Measurements from ENCODE around the gene SAP130. TPM values are rescaled to one million over a fixed set of nuclear protein-coding genes. Genes with fewer than 3 reads are reported as not detected.

SAP130 gene
- total RNA-seq, 2 donors from 2014 or later, result 21.9 to 55.4 TPM

GRCh38 chr2:127996160-127996559 is 31.7 kb downstream of the SAP130 start:
- Histone ChIP-seq H3K36me3 (peaks cover 0 to 31% of the 10 kb centered on the region in 2 donors), H3K27me3 (replicated peaks; ENCODE audit: insufficient read depth) (no peaks in the 10 kb centered on the region), H3K9me3 (no peaks in the 10 kb centered on the region), H3K4me3 (no peak overlapping the region), H3K4me1 (replicated peaks) (no peaks in the 10 kb centered on the region), H3K27ac (no peak overlapping the region)
- TF ChIP-seq, protein P1, sequence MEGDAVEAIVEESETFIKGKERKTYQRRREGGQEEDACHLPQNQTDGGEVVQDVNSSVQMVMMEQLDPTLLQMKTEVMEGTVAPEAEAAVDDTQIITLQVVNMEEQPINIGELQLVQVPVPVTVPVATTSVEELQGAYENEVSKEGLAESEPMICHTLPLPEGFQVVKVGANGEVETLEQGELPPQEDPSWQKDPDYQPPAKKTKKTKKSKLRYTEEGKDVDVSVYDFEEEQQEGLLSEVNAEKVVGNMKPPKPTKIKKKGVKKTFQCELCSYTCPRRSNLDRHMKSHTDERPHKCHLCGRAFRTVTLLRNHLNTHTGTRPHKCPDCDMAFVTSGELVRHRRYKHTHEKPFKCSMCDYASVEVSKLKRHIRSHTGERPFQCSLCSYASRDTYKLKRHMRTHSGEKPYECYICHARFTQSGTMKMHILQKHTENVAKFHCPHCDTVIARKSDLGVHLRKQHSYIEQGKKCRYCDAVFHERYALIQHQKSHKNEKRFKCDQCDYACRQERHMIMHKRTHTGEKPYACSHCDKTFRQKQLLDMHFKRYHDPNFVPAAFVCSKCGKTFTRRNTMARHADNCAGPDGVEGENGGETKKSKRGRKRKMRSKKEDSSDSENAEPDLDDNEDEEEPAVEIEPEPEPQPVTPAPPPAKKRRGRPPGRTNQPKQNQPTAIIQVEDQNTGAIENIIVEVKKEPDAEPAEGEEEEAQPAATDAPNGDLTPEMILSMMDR (IDR thresholded peaks at IDR 0.05), result no peak
- TF ChIP-seq POLR2A (IDR thresholded peaks at IDR 0.05) (no peak), POLR2AphosphoS5 (IDR thresholded peaks at IDR 0.05) (no peak)
- 88% methylated on average over 9 of the region's 9 CpGs for WGBS
- intact Hi-C loops (cut with DNase I), result no loop called here
- DNase-seq (ENCODE audit: low spot score), result no peak

DNA sequence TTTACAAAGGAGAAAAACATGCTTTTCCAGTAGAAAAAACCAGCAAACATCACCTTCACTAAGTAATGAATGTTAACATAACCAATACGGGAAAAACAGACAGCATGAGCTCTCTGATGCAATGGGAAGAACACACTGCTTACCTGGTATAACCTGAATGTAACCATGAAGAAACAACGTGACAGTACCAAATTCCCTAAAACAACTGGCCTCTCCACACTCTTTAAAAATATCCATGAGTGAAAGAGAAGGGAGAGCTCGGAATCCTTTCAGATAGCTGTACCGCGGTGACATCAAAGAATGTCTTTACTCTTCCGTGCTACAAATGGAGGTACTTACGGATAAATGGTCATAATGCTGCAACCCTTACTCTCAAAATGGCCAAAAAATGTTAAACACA is 32.1 kb downstream of the SAP130 start:
- Histone ChIP-seq H3K27ac (no peak overlapping the region), H3K36me3 (peaks cover 0 to 31% of the 10 kb centered on the region in 2 donors), H3K9me3 (no peaks in the 10 kb centered on the region), H3K4me3 (no peak overlapping the region), H3K4me1 (replicated peaks) (no peaks in the 10 kb centered on the region), H3K27me3 (replicated peaks; ENCODE audit: insufficient read depth) (no peaks in the 10 kb centered on the region)
- TF ChIP-seq POLR2AphosphoS5 (IDR thresholded peaks at IDR 0.05) (no peak), POLR2A (IDR thresholded peaks at IDR 0.05) (no peak)
- TF ChIP-seq, protein P1 (IDR thresholded peaks at IDR 0.05), result no peak
- WGBS, result 95% methylated on average over 7 of the region's 7 CpGs
- DNase-seq (ENCODE audit: low spot score), result no peak
- intact Hi-C loops (cut with DNase I), result no loop called here

GRCh38 chr2:127993659-127994058 is 34.2 kb downstream of the SAP130 start:
- 96% methylated on average over 2 of the region's 2 CpGs for WGBS
- Histone ChIP-seq H3K4me3 (no peak overlapping the region), H3K27ac (no peak overlapping the region), H3K4me1 (replicated peaks) (no peaks in the 10 kb centered on the region), H3K9me3 (no peaks in the 10 kb centered on the region), H3K27me3 (replicated peaks; ENCODE audit: insufficient read depth) (no peaks in the 10 kb centered on the region), H3K36me3 (peaks cover 0 to 12% of the 10 kb centered on the region in 2 donors)
- no peak for DNase-seq (ENCODE audit: low spot score)
- TF ChIP-seq, protein P1 (IDR thresholded peaks at IDR 0.05), result no peak
- TF ChIP-seq POLR2A (IDR thresholded peaks at IDR 0.05), result no peak
- TF ChIP-seq POLR2AphosphoS5 (IDR thresholded peaks at IDR 0.05), result no peak
- intact Hi-C loops (cut with DNase I), result no loop called here

- 94% methylated on average over 5 of the region's 5 CpGs for WGBS
- Histone ChIP-seq H3K4me3 (no peak overlapping the region), H3K4me1 (replicated peaks) (no peaks in the 10 kb centered on the region), H3K36me3 (no peaks in the 10 kb centered on the region), H3K27ac (no peak overlapping the region), H3K27me3 (replicated peaks; ENCODE audit: insufficient read depth) (no peaks in the 10 kb centered on the region), H3K9me3 (no peaks in the 10 kb centered on the region)
- no peak for TF ChIP-seq POLR2A (IDR thresholded peaks at IDR 0.05)
- TF ChIP-seq POLR2AphosphoS5 (IDR thresholded peaks at IDR 0.05), result no peak
- TF ChIP-seq, protein P1 (IDR thresholded peaks at IDR 0.05), result no peak
- intact Hi-C loops (cut with DNase I), result no loop called here
- no peak for DNase-seq (ENCODE audit: low spot score)
Observed at GRCh38 chr2:127991742-127992141, 36.1 kb downstream of the SAP130 start.

DNA sequence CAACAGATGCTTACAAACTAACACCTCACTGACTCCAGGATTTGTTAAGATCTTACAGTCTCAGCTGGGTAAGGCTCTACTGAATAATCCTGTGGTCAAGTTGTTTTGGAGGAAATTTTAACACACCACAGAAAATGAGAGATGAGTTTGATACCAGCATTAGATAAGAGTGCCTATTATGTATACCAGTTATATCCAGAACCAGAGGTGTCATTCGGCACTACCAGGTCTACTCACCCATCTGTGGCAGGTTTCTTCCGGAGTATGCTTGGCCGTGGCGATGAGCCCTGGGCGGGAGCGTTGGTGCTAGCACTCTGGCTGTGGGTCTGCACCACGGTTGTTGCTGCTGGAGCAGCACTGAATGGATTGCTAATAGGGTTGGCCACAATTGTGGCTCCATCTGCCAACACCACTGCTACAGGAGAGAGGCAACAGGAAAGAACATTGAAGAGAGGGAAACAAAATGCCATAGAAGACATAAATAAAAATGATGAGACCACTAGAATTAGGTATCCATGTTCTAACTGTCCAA is 41.2 kb downstream of the SAP130 start:
- Histone ChIP-seq H3K4me1 (replicated peaks) (no peaks in the 10 kb centered on the region), H3K27ac (no peak overlapping the region), H3K36me3 (peaks cover 0 to 4% of the 10 kb centered on the region in 2 donors), H3K9me3 (no peaks in the 10 kb centered on the region), H3K27me3 (replicated peaks; ENCODE audit: insufficient read depth) (no peaks in the 10 kb centered on the region), H3K4me3 (no peak overlapping the region)
- 94% methylated on average over 7 of the region's 7 CpGs for WGBS
- no peak for DNase-seq (ENCODE audit: low spot score)
- TF ChIP-seq POLR2AphosphoS5 (IDR thresholded peaks at IDR 0.05), result no peak
- no peak for TF ChIP-seq POLR2A (IDR thresholded peaks at IDR 0.05)
- TF ChIP-seq, protein P1 (IDR thresholded peaks at IDR 0.05), result no peak
- intact Hi-C loops (cut with DNase I), result no loop called here

Measured in prostate gland (tissue), 2 donors.